MM.1S (cell line): ENCODE measurements around the gene TMEM150B.
A peak's percentile ranks its signal among the peaks of the same experiment; 100 is the strongest.

Experiments
- DNase-seq: peaks from one replicate; pipeline ENCODE4 v3.0.0-alpha.2; 2015
- H2AFZ ChIP-seq: fragments of 300-600 bp; sonication (generic); 2 replicates; pipeline ENCODE4 v1.6.0; 2016; ENCODE audit warnings: antibody characterized with exemption, low read length
- H3F3A ChIP-seq: fragments of 300-600 bp; sonication (generic); 2 replicates; pipeline ENCODE4 v1.6.1; 2016; ENCODE audit warnings: mild to moderate bottlenecking, antibody characterized with exemption, low read length, moderate library complexity, mixed read lengths; ENCODE audit not compliant: insufficient read depth
- H3K27ac ChIP-seq: fragments of 300-600 bp; sonication (generic); 2 replicates; pipeline ENCODE4 v1.5.1; 2016; ENCODE audit warnings: mild to moderate bottlenecking, low read length
- H3K27me3 ChIP-seq: fragments of 300-600 bp; sonication (generic); replicated peaks from 2 replicates; pipeline ENCODE4 v1.6.0; 2016; ENCODE audit warnings: low read length; ENCODE audit not compliant: insufficient read depth
- H3K36me3 ChIP-seq: fragments of 300-600 bp; sonication (generic); replicated peaks from 2 replicates; pipeline ENCODE4 v1.6.1; 2016; ENCODE audit warnings: mild to moderate bottlenecking, low read length, mixed read lengths; ENCODE audit not compliant: insufficient read depth
- H3K4me1 ChIP-seq: fragments of 300-600 bp; sonication (generic); 2 replicates; pipeline ENCODE4 v1.6.1; 2016; ENCODE audit warnings: low read length, mixed read lengths
- H3K4me2 ChIP-seq: fragments of 300-600 bp; sonication (generic); 2 replicates; pipeline ENCODE4 v1.6.0; 2016; ENCODE audit warnings: low read depth, low read length
- H3K4me3 ChIP-seq: fragments of 300-600 bp; sonication (generic); 2 replicates; pipeline ENCODE4 v1.5.1; 2016; ENCODE audit warnings: low read length, mixed read lengths
- H3K79me2 ChIP-seq: fragments of 300-600 bp; sonication (generic); 2 replicates; pipeline ENCODE4 v1.6.1; 2016; ENCODE audit warnings: mixed run types, low read length, mixed read lengths
- H3K9ac ChIP-seq: fragments of 300-600 bp; sonication (generic); 2 replicates; pipeline ENCODE4 v1.6.1; 2016; ENCODE audit warnings: low read length, mixed read lengths
- H3K9me2 ChIP-seq: fragments of 300-600 bp; sonication (generic); replicated peaks from 2 replicates; pipeline ENCODE4 v1.6.1; 2016; ENCODE audit warnings: mild to moderate bottlenecking, low read length, mixed read lengths; ENCODE audit not compliant: insufficient read depth
- H3K9me3 ChIP-seq: fragments of 300-600 bp; sonication (generic); replicated peaks from 2 replicates; pipeline ENCODE4 v1.6.1; 2016; ENCODE audit warnings: mild to moderate bottlenecking, low read length, mixed read lengths; ENCODE audit not compliant: insufficient read depth
- H4K20me1 ChIP-seq: fragments of 300-600 bp; sonication (generic); 2 replicates; pipeline ENCODE4 v1.6.1; 2016; ENCODE audit warnings: mild to moderate bottlenecking, low read length, moderate library complexity, mixed read lengths; ENCODE audit not compliant: insufficient read depth
- EZH2 ChIP-seq: fragments of 300-600 bp; sonication (generic); optimal IDR thresholded peaks from 2 replicates; pipeline ENCODE3; 2017; ENCODE audit warnings: low read depth, mild to moderate bottlenecking, antibody characterized with exemption, low read length, mixed read lengths
- EZH2phosphoT487 ChIP-seq: fragments of 300-600 bp; sonication (generic); IDR thresholded peaks from 2 replicates; pipeline ENCODE4 v1.6.1; 2018; ENCODE audit warnings: antibody characterized with exemption, low read length
- TF ChIP-seq, protein P1 (sequence below): fragments of 300-600 bp; sonication (generic); IDR thresholded peaks from 2 replicates; pipeline ENCODE4 v1.5.1; 2016; ENCODE audit warnings: antibody characterized with exemption, low read length, mixed read lengths

Gene TMEM150B

DNA sequence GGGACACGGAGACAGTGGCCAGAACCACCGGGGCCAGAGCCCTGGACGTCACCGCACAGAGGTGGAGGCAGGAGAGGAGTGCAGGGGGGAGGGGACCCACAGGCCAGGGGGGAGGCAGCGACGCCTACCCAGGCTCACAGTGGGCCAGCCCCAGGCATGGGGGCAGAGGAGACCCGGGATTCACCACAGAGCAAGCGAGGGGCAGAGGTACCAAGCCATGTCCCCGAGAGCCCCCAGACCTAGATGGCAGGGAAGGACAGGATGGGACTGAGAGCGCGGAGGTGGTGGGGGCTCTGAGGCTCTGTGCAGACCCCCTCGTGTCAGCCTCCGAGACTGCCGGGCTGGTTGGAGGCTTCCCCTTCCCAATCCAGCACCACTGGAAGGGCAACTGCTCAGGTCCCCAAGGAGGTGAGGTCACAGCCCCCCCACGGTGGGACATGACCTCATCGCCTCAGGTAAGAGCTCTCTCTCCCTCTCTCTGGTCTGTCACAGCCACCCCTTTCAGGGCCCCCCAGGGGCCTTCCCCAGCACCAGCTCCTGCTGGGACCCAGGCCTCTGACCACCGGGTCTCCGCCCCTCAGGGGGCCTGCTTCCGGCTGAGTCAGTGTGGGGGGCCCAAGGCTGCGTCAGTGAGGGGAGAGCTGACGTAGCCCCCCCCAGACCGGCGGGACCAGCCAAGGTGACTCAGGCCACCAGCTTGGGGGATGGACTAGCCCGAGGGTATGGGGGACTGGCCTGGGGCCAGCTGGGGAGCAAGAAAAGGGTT, 47.4 kb upstream of the TMEM150B start:
- H3K79me2 ChIP-seq: no peaks in the 10 kb centered on the region
- H3K27ac ChIP-seq: no peak overlapping the region
- H3K9me3 ChIP-seq: no peaks in the 10 kb centered on the region
- H3K9ac ChIP-seq: no peak overlapping the region
- H3F3A ChIP-seq: no peaks in the 10 kb centered on the region; the same call in 1 of the 2 replicates
- H3K36me3 ChIP-seq: no peaks in the 10 kb centered on the region
- H3K9me2 ChIP-seq: no peaks in the 10 kb centered on the region
- H4K20me1 ChIP-seq: no peaks in the 10 kb centered on the region
- H3K27me3 ChIP-seq: peaks cover 63% of the 10 kb centered on the region
- H3K4me1 ChIP-seq: no peaks in the 10 kb centered on the region; the same call in 1 of the 2 replicates
- no peak for TF ChIP-seq EZH2
- TF ChIP-seq, protein P1, sequence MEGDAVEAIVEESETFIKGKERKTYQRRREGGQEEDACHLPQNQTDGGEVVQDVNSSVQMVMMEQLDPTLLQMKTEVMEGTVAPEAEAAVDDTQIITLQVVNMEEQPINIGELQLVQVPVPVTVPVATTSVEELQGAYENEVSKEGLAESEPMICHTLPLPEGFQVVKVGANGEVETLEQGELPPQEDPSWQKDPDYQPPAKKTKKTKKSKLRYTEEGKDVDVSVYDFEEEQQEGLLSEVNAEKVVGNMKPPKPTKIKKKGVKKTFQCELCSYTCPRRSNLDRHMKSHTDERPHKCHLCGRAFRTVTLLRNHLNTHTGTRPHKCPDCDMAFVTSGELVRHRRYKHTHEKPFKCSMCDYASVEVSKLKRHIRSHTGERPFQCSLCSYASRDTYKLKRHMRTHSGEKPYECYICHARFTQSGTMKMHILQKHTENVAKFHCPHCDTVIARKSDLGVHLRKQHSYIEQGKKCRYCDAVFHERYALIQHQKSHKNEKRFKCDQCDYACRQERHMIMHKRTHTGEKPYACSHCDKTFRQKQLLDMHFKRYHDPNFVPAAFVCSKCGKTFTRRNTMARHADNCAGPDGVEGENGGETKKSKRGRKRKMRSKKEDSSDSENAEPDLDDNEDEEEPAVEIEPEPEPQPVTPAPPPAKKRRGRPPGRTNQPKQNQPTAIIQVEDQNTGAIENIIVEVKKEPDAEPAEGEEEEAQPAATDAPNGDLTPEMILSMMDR: no peak
- TF ChIP-seq EZH2phosphoT487: no peak
- DNase-seq: no peak
- no peak overlapping the region for H2AFZ ChIP-seq
- H3K4me3 ChIP-seq: no peak overlapping the region
- H3K4me2 ChIP-seq: no peak overlapping the region

DNA sequence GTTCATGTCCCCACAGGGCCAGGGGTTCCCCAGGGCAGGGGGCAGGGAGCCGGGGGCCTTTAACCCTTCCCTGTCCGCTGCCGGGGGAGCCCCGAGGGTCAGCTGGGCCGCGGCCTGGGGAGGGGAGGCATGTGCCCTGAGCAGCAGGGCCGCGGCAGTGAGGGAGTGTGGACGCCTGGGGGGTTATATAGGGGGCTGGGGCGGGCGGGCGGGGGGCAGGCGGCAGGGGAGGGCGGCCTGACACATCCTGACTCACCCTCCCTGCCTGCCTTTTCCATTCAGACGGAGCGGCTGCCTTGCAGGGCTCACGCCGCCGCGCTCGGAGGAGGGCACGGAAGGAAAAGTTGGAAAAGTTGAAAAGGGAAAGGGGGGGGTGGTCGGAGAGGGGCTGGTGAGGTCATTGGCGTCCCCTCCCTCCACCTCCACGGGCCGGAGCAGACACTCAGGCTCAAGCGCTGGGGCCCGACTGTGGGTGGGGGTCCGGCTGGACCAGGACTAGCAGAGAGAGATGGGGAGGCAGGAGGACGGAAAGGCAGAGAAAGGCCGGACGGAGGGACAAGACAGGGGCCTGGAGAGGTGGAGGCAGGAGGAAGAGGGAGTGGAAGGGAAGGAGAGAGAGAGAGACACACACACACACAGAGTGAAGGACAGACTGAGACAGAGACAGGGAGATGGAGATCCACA, 45.3 kb upstream of the TMEM150B start, which contains the start of gene IL11:
Gene IL11, minus strand, starts transcription at position 159 of the 684 bp plus-strand sequence. Its CDS starts 153 bp downstream, at position 6.
- Histone ChIP-seq H3K4me3 (no peak within 1 kb of the TSS), H4K20me1 (no peaks in the 10 kb centered on the region), H3K4me2 (peak within 1 kb of the TSS; percentile 39; the same call in 1 of the 2 replicates), H3K9ac (no peak within 1 kb of the TSS), H3K27me3 (peaks cover 73% of the 10 kb centered on the region), H3K36me3 (no peaks in the 10 kb centered on the region), H3F3A (no peaks in the 10 kb centered on the region; the same call in 1 of the 2 replicates), H3K4me1 (no peaks in the 10 kb centered on the region; the same call in 1 of the 2 replicates), H3K9me2 (no peaks in the 10 kb centered on the region), H3K9me3 (no peaks in the 10 kb centered on the region), H3K27ac (no peak within 1 kb of the TSS), H3K79me2 (no peaks in the 10 kb centered on the region), H2AFZ (no peak within 1 kb of the TSS)
- DNase-seq: no peak
- TF ChIP-seq EZH2phosphoT487: no peak
- TF ChIP-seq, protein P1: no peak
- TF ChIP-seq EZH2: no peak

DNA sequence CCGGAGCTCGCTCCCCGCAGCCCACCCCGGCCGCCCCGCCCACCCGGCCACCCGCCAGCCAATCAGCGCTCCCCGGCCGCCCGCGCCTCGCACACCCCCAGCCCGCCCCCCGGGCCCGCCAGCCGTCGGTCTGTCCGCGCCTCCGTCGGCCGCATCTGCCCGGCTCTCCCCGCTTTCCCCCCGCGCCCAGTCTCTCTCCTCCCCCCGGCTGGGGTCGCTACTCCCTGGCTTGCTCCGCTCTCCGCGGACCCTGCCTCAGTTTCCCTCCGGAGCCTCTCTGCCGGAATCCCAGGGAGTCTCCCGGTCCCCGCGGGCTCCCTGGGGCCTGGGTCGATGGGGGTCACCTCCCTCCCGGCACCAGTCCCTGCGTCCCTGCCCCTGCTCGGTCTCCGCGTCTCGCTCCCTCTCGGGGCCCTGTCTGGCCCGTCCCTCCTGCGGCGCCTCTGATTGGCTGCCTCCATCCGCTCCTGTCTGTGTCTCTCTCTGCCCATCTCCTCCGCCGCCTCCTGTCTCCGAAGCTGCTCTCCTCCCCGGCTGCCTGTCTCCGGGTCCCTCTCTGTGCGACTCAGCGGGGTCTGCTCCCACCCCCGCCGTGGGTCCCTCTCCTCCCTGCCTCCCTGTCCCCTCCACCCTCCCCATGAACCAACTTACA, 44.6 kb upstream of the TMEM150B start:
- Histone ChIP-seq H3K9ac (no peak overlapping the region), H3F3A (no peaks in the 10 kb centered on the region), H3K79me2 (no peaks in the 10 kb centered on the region), H3K9me3 (no peaks in the 10 kb centered on the region), H3K4me1 (no peaks in the 10 kb centered on the region), H2AFZ (no peak overlapping the region), H3K4me2 (peak overlapping the region; percentile 34; the same call in 1 of the 2 replicates), H3K9me2 (no peaks in the 10 kb centered on the region), H3K4me3 (no peak overlapping the region), H4K20me1 (no peaks in the 10 kb centered on the region), H3K27me3 (peaks cover 76% of the 10 kb centered on the region), H3K27ac (no peak overlapping the region), H3K36me3 (no peaks in the 10 kb centered on the region)
- peak; percentile 86 for TF ChIP-seq EZH2phosphoT487
- TF ChIP-seq, protein P1: no peak
- peak; percentile 98 for TF ChIP-seq EZH2
- DNase-seq: no peak
